HepG2 (cell line): ENCODE data around the gene DPEP2NB. TPM values are rescaled to one million over a fixed set of nuclear protein-coding genes. Genes with fewer than 3 reads are reported as not detected.

Source experiments
- HHEX ChIP-seq: IDR thresholded peaks from 2 replicates; pipeline ENCODE4 v1.6.1; 2016; ENCODE audit warnings: control low read depth
- HOMEZ ChIP-seq: IDR thresholded peaks from 2 replicates; pipeline ENCODE4 v1.6.1; 2016; ENCODE audit warnings: low read depth
- KAT8 ChIP-seq: IDR thresholded peaks from 2 replicates; pipeline ENCODE4 v1.6.1; 2016; ENCODE audit warnings: missing genetic modification reagents, missing compliant biosample characterization
- KLF11 ChIP-seq: IDR thresholded peaks from 2 replicates; pipeline ENCODE4 v1.6.1; 2016; ENCODE audit warnings: missing compliant biosample characterization
- PAF1 ChIP-seq: IDR thresholded peaks from 2 replicates; pipeline ENCODE4 v1.6.1; 2016; ENCODE audit warnings: missing genetic modification reagents, missing compliant biosample characterization
- POLR2A ChIP-seq, 2 experiments: IDR thresholded peaks; 2 replicates each; pipeline ENCODE4 v1.6.1; 2011; ENCODE audit warnings: low read depth in 2 of 2, low read length in 2 of 2, mild to moderate bottlenecking in 1 of 2, moderate library complexity in 1 of 2; ENCODE audit not compliant: insufficient read depth in 1 of 2
- RFX1 ChIP-seq: fragments of 450-650 bp; IDR thresholded peaks from 2 replicates; pipeline ENCODE4 v1.6.1; 2017
- RNF219 ChIP-seq: sonication (generic); formaldehyde crosslinking; IDR thresholded peaks from 2 replicates; pipeline ENCODE4 v1.5.0; 2020; ENCODE audit warnings: mild to moderate bottlenecking, missing genetic modification reagents
- SRSF1 ChIP-seq: fragments of 200-400 bp; formaldehyde crosslinking; optimal IDR thresholded peaks from 2 replicates; pipeline ENCODE3; 2017; ENCODE audit warnings: mild to moderate bottlenecking, low read depth, low read length, moderate library complexity
- TAF1 ChIP-seq: sonication (generic); formaldehyde crosslinking; IDR thresholded peaks from 2 replicates; pipeline ENCODE4 v1.4.0; 2020; ENCODE audit warnings: missing genetic modification reagents
- ZNF121 ChIP-seq: sonication (generic); formaldehyde crosslinking; IDR thresholded peaks from 2 replicates; pipeline ENCODE4 v1.5.0; 2020; ENCODE audit warnings: mild to moderate bottlenecking, missing genetic modification reagents
- ZNF331 ChIP-seq: sonication (generic); formaldehyde crosslinking; IDR thresholded peaks from 2 replicates; pipeline ENCODE4 v1.4.0; 2020; ENCODE audit warnings: missing genetic modification reagents
- ZNF556 ChIP-seq: sonication (generic); formaldehyde crosslinking; IDR thresholded peaks from 2 replicates; pipeline ENCODE4 v1.4.0; 2020; ENCODE audit warnings: mild to moderate bottlenecking, missing genetic modification reagents, borderline replicate concordance
- ZNF572 ChIP-seq: sonication (generic); formaldehyde crosslinking; IDR thresholded peaks from 2 replicates; pipeline ENCODE4 v1.5.1; 2020; ENCODE audit warnings: mild to moderate bottlenecking, missing genetic modification reagents
- polyA plus RNA-seq, 8 experiments: library from polyadenylated mRNA; depleted of rRNA in 3 of 8; stranded (reverse) in 7 of 8; unstranded in 1 of 8; fragments of >200 nt; fragmentation: Illumina TruSeq in 4 of 8; extraction: Trizol in 4 of 8; gene quantifications; 2 replicates each; pipeline versions ENCODE4 v1.2.1 to v1.2.3, GENCODE V29; 2011 to 2016; ENCODE audit warnings: low read depth in 4 of 8, missing spikeins in 1 of 8, mixed read lengths in 1 of 8; ENCODE audit not compliant: insufficient read depth in 1 of 8
- total RNA-seq, 5 experiments: library from RNA; depleted of rRNA; stranded (reverse); fragments of >200 nt; fragmentation: Illumina TruSeq; extraction: Trizol; gene quantifications; 2 replicates each; pipeline ENCODE4 v1.2.3, GENCODE V29; 2016; ENCODE audit warnings: low read depth in 1 of 5
- TF ChIP-seq, protein P1 (sequence below): sonication (generic); formaldehyde crosslinking; IDR thresholded peaks from 2 replicates; pipeline ENCODE4 v1.5.1; 2020; ENCODE audit warnings: mild to moderate bottlenecking, missing genetic modification reagents, borderline replicate concordance
- TF ChIP-seq, protein P2 (sequence below): sonication (generic); formaldehyde crosslinking; IDR thresholded peaks from 2 replicates; pipeline ENCODE4 v1.5.0; 2020; ENCODE audit warnings: missing genetic modification reagents

DPEP2NB gene
- total and polyA plus RNA-seq, 2 of the 13 experiments (the other 11 are each of a cell fraction or from before 2014, with no cell fraction given), result not detected

GRCh38 chr16:67969254-67970039, 46.3 kb downstream of the DPEP2NB start (continued):
- TF ChIP-seq, protein P1, sequence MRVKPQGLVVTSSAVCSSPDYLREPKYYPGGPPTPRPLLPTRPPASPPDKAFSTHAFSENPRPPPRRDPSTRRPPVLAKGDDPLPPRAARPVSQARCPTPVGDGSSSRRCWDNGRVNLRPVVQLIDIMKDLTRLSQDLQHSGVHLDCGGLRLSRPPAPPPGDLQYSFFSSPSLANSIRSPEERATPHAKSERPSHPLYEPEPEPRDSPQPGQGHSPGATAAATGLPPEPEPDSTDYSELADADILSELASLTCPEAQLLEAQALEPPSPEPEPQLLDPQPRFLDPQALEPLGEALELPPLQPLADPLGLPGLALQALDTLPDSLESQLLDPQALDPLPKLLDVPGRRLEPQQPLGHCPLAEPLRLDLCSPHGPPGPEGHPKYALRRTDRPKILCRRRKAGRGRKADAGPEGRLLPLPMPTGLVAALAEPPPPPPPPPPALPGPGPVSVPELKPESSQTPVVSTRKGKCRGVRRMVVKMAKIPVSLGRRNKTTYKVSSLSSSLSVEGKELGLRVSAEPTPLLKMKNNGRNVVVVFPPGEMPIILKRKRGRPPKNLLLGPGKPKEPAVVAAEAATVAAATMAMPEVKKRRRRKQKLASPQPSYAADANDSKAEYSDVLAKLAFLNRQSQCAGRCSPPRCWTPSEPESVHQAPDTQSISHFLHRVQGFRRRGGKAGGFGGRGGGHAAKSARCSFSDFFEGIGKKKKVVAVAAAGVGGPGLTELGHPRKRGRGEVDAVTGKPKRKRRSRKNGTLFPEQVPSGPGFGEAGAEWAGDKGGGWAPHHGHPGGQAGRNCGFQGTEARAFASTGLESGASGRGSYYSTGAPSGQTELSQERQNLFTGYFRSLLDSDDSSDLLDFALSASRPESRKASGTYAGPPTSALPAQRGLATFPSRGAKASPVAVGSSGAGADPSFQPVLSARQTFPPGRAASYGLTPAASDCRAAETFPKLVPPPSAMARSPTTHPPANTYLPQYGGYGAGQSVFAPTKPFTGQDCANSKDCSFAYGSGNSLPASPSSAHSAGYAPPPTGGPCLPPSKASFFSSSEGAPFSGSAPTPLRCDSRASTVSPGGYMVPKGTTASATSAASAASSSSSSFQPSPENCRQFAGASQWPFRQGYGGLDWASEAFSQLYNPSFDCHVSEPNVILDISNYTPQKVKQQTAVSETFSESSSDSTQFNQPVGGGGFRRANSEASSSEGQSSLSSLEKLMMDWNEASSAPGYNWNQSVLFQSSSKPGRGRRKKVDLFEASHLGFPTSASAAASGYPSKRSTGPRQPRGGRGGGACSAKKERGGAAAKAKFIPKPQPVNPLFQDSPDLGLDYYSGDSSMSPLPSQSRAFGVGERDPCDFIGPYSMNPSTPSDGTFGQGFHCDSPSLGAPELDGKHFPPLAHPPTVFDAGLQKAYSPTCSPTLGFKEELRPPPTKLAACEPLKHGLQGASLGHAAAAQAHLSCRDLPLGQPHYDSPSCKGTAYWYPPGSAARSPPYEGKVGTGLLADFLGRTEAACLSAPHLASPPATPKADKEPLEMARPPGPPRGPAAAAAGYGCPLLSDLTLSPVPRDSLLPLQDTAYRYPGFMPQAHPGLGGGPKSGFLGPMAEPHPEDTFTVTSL (CRISPR knock-in tag), result no peak
- TF ChIP-seq SRSF1 (no peak), KLF11 (CRISPR knock-in tag) (no peak), ZNF121 (CRISPR knock-in tag) (0 out of 2 replicates have a peak, but pooled peaks have one; percentile 30), RFX1 (no peak), PAF1 (no peak), TAF1 (CRISPR knock-in tag) (peak; percentile 52; the same call in 1 of the 2 replicates), RNF219 (CRISPR knock-in tag) (0 out of 2 replicates have a peak, but pooled peaks have one; percentile 20), ZNF331 (CRISPR knock-in tag) (no peak), ZNF572 (peak; percentile 87; the same call in 1 of the 2 replicates), HHEX (CRISPR knock-in tag) (no peak), POLR2A (IDR thresholded peaks at IDR 0.05; ENCODE audit: insufficient read depth in 1 of 2, low read depth in 2 of 2, low read length in 2 of 2) (peak in 1 of 2 experiments; percentile 72; a peak in 1 of 4 replicates), ZNF556 (no peak), KAT8 (CRISPR knock-in tag) (0 out of 2 replicates have a peak, but pooled peaks have one; percentile 47), HOMEZ (CRISPR knock-in tag) (no peak)
- TF ChIP-seq, protein P2, sequence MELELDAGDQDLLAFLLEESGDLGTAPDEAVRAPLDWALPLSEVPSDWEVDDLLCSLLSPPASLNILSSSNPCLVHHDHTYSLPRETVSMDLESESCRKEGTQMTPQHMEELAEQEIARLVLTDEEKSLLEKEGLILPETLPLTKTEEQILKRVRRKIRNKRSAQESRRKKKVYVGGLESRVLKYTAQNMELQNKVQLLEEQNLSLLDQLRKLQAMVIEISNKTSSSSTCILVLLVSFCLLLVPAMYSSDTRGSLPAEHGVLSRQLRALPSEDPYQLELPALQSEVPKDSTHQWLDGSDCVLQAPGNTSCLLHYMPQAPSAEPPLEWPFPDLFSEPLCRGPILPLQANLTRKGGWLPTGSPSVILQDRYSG, result no peak
